Testis (tissue), 3 donors: ENCODE measurements around the gene SEMA6D. TPM values are rescaled to one million over a fixed set of nuclear protein-coding genes. Genes with fewer than 3 reads are reported as not detected.

ENCODE experiments used
- DNase-seq: peaks from one replicate; pipeline ENCODE4 v3.0.0-alpha.2; 2019
- H3K27ac ChIP-seq, 2 donors: fragments of 200-600 bp; sonication (generic); one replicate each; pipeline ENCODE4 v1.5.1; 2019
- H3K27me3 ChIP-seq: fragments of 200-600 bp; sonication (generic); one replicate; pipeline ENCODE4 v1.5.1; 2019
- H3K36me3 ChIP-seq: fragments of 200-600 bp; sonication (generic); one replicate; pipeline ENCODE4 v1.5.1; 2017; ENCODE audit warnings: low read depth; ENCODE audit errors: missing control alignments
- H3K4me1 ChIP-seq: fragments of 200-600 bp; sonication (generic); one replicate; pipeline ENCODE4 v1.5.1; 2019
- H3K4me3 ChIP-seq, 2 donors: fragments of 200-600 bp; sonication (generic); one replicate each; pipeline ENCODE4 v1.5.1; 2017 to 2019
- H3K9me3 ChIP-seq: fragments of 200-600 bp; sonication (generic); one replicate; pipeline ENCODE4 v1.5.1; 2017
- POLR2A ChIP-seq: fragments of 450-650 bp; IDR thresholded peaks from one replicate; pipeline ENCODE4 v1.6.1; 2017; ENCODE audit warnings: antibody characterized with exemption, mild to moderate bottlenecking, moderate library complexity
- WGBS, 2 donors: methylation state at CpG; one replicate each; pipeline ENCODE4 v1.1.5; 2018; 5-methylcytosine and 5-hydroxymethylcytosine counted together
- intact Hi-C: fragments of 100-400 bp; cut with DNase I; formaldehyde crosslinking; loops from one replicate; pipeline ENCODE4 v1.15.1; 2023; ENCODE audit warnings: low total_unique reads
- polyA plus RNA-seq: library from polyadenylated mRNA; stranded (reverse); fragments of 350-450 nt; fragmentation: Illumina TruSeq; extraction: RNeasy Lipid Tissue Mini Kit (QIAGEN cat#74804); gene quantifications from one replicate; pipeline ENCODE4 v1.2.3, GENCODE V29; 2014; ENCODE audit warnings: low read depth, low replicate concordance; ENCODE audit not compliant: insufficient read depth
- total RNA-seq, 2 donors: library from RNA; depleted of rRNA; stranded (reverse); fragments of >200 nt; gene quantifications; one replicate each; pipeline ENCODE4 v1.2.3, GENCODE V29; 2016
- TF ChIP-seq, protein P1 (sequence below), 3 experiments: fragments of 450-650 bp in 2 of 3; fragments of 200-600 bp in 1 of 3; sonication (generic) in 1 of 3; IDR thresholded peaks; one replicate each; pipeline ENCODE4 v1.5.1; 2016 to 2019; ENCODE audit warnings: antibody characterized with exemption in 3 of 3, mild to moderate bottlenecking in 2 of 3, moderate library complexity in 1 of 3

The SEMA6D gene
- total and polyA plus RNA-seq, 3 donors from 2014 or later, result 4.0 to 5.6 (median 4.3) TPM

- Histone ChIP-seq H3K4me3 (no peak overlapping the region), H3K9me3 (no peaks in the 10 kb centered on the region), H3K27ac (no peak overlapping the region), H3K4me1 (no peaks in the 10 kb centered on the region), H3K36me3 (no peaks in the 10 kb centered on the region), H3K27me3 (no peaks in the 10 kb centered on the region)
- intact Hi-C loops, result no loop called here
- TF ChIP-seq POLR2A, result no peak
- TF ChIP-seq, protein P1, sequence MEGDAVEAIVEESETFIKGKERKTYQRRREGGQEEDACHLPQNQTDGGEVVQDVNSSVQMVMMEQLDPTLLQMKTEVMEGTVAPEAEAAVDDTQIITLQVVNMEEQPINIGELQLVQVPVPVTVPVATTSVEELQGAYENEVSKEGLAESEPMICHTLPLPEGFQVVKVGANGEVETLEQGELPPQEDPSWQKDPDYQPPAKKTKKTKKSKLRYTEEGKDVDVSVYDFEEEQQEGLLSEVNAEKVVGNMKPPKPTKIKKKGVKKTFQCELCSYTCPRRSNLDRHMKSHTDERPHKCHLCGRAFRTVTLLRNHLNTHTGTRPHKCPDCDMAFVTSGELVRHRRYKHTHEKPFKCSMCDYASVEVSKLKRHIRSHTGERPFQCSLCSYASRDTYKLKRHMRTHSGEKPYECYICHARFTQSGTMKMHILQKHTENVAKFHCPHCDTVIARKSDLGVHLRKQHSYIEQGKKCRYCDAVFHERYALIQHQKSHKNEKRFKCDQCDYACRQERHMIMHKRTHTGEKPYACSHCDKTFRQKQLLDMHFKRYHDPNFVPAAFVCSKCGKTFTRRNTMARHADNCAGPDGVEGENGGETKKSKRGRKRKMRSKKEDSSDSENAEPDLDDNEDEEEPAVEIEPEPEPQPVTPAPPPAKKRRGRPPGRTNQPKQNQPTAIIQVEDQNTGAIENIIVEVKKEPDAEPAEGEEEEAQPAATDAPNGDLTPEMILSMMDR (IDR thresholded peaks at IDR 0.05), result no peak
- WGBS, 2 donors, result 92 to 94% methylated on average over 4 of the region's 4 CpGs
- no peak for DNase-seq
Measured at GRCh38 chr15:47786371-47786770, 69.1 kb downstream of the SEMA6D start.

- H3K27ac ChIP-seq, result no peak overlapping the region
- WGBS, 2 donors, result 73% methylated on average over 1 of the region's 1 CpG
- H3K4me3 ChIP-seq, result no peak overlapping the region
Measured at GRCh38 chr15:47787875-47788274, 70.6 kb downstream of the SEMA6D start.

GRCh38 chr15:47788685-47789084 is 71.4 kb downstream of the SEMA6D start:
- DNase-seq, result no peak
- intact Hi-C loops, result no loop called here
- Histone ChIP-seq H3K4me1 (no peaks in the 10 kb centered on the region), H3K27ac (no peak overlapping the region), H3K27me3 (no peaks in the 10 kb centered on the region), H3K4me3 (no peak overlapping the region), H3K36me3 (no peaks in the 10 kb centered on the region), H3K9me3 (no peaks in the 10 kb centered on the region)
- TF ChIP-seq POLR2A, result no peak
- TF ChIP-seq, protein P1 (IDR thresholded peaks at IDR 0.05), result no peak
- 76 to 91% methylated on average over 3 of the region's 3 CpGs for WGBS, 2 donors

More at GRCh38 chr15:47787875-47788274, 70.6 kb downstream of the SEMA6D start:
- H3K4me1 ChIP-seq, result no peaks in the 10 kb centered on the region
- DNase-seq, result no peak
- intact Hi-C loops, result no loop called here
- H3K9me3 ChIP-seq, result no peaks in the 10 kb centered on the region
- no peaks in the 10 kb centered on the region for H3K36me3 ChIP-seq
- TF ChIP-seq, protein P1 (IDR thresholded peaks at IDR 0.05), result no peak
- no peak for TF ChIP-seq POLR2A
- H3K27me3 ChIP-seq, result no peaks in the 10 kb centered on the region

- no peaks in the 10 kb centered on the region for H3K9me3 ChIP-seq
- TF ChIP-seq, protein P1 (IDR thresholded peaks at IDR 0.05), result no peak
- no peak for TF ChIP-seq POLR2A
- H3K27me3 ChIP-seq, result no peaks in the 10 kb centered on the region
- no peaks in the 10 kb centered on the region for H3K4me1 ChIP-seq
- H3K27ac ChIP-seq, result no peak overlapping the region
- intact Hi-C loops, result no loop called here
- H3K4me3 ChIP-seq, result no peak overlapping the region
- no peak for DNase-seq
- 30 to 59% methylated on average over 1 of the region's 1 CpG for WGBS, 2 donors
- no peaks in the 10 kb centered on the region for H3K36me3 ChIP-seq
Measured at GRCh38 chr15:47791161-47791560, 73.9 kb downstream of the SEMA6D start.

DNA sequence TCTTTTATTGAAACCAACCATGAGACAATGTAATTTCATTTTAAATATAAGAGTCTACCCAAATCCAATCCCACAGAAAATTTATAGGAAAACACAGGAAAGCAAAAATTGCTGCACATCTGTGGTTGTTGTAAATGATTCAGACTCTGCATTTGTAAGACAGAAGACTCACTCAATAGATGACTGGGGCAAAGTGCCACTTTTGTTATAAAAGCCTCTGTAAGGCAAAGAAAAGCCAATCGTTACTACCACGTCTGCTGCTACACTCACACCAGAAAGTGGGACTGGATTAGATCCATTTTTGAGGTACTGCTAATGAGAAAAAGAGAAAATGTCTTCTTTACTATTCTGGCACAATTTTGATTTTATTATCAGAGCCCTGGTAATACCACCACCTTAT is 74.9 kb downstream of the SEMA6D start:
- H3K27me3 ChIP-seq, result no peaks in the 10 kb centered on the region
- no peak for DNase-seq
- intact Hi-C loops, result no loop called here
- H3K36me3 ChIP-seq, result no peaks in the 10 kb centered on the region
- no peak overlapping the region for H3K4me3 ChIP-seq
- no peak overlapping the region for H3K27ac ChIP-seq
- WGBS, 2 donors, result 93% methylated on average over 2 of the region's 2 CpGs
- H3K4me1 ChIP-seq, result no peaks in the 10 kb centered on the region
- TF ChIP-seq POLR2A, result no peak
- TF ChIP-seq, protein P1 (IDR thresholded peaks at IDR 0.05), result no peak
- H3K9me3 ChIP-seq, result no peaks in the 10 kb centered on the region
